NCI-H2081 treated with DMSO at 0.1 percent for 48 hours (cell line): Measurements from ENCODE around the gene AHI1.
"Not testable (repeated sequence)": the region's sequence is repeated elsewhere in the genome, so short reads cannot be mapped to it uniquely, and the experiment has no call there.

Experiments
- DNase-seq: peaks from one replicate; lab custom pipeline; 2025; lab: John Stamatoyannopoulos, UW

The AHI1 gene

GRCh38 chr6:135390458-135390857 is 107.1 kb downstream of the AHI1 start:
- DNase-seq: no peak

GRCh38 chr6:135385299-135385698 is 112.2 kb downstream of the AHI1 start:
- no peak for DNase-seq

GRCh38 chr6:135383766-135384165 is 113.8 kb downstream of the AHI1 start:
- DNase-seq: no peak

- no peak for DNase-seq
Measured at GRCh38 chr6:135383301-135383700, 114.2 kb downstream of the AHI1 start.

- DNase-seq: no peak
Measured at GRCh38 chr6:135382182-135382628, 115.3 kb downstream of the AHI1 start.

- no peak for DNase-seq
Measured at GRCh38 chr6:135380793-135381192, 116.7 kb downstream of the AHI1 start.

- no peak for DNase-seq
Measured at GRCh38 chr6:135379647-135380046, 117.9 kb downstream of the AHI1 start.

- DNase-seq: no peak
Measured at GRCh38 chr6:135372758-135373157, 124.8 kb downstream of the AHI1 start.

- DNase-seq: not testable (repeated sequence)
Measured at GRCh38 chr6:135363622-135364021, 133.9 kb downstream of the AHI1 start.

- DNase-seq: no peak
Measured at GRCh38 chr6:135362124-135362523, 135.4 kb downstream of the AHI1 start.

- no peak for DNase-seq
Measured at GRCh38 chr6:135360222-135360621, 137.3 kb downstream of the AHI1 start.

GRCh38 chr6:135358985-135359384 is 138.6 kb downstream of the AHI1 start:
- DNase-seq: no peak

- no peak for DNase-seq
Measured at GRCh38 chr6:135358251-135358821, 139.2 kb downstream of the AHI1 start.

GRCh38 chr6:135354407-135354806 is 143.1 kb downstream of the AHI1 start:
- no peak for DNase-seq

- DNase-seq: no peak
Measured at GRCh38 chr6:135353113-135353512, 144.4 kb downstream of the AHI1 start.

GRCh38 chr6:135351635-135352034 is 145.9 kb downstream of the AHI1 start:
- no peak for DNase-seq

GRCh38 chr6:135347887-135348286 is 149.7 kb downstream of the AHI1 start:
- no peak for DNase-seq

GRCh38 chr6:135346747-135347146 is 150.8 kb downstream of the AHI1 start:
- DNase-seq: no peak

GRCh38 chr6:135344526-135344925 is 153.0 kb downstream of the AHI1 start:
- no peak for DNase-seq

GRCh38 chr6:135339920-135340319 is 157.6 kb downstream of the AHI1 start:
- DNase-seq: not testable (repeated sequence)

- no peak for DNase-seq
Measured at GRCh38 chr6:135334169-135334568, 163.4 kb downstream of the AHI1 start.

- DNase-seq: no peak
Measured at GRCh38 chr6:135331002-135331401, 166.5 kb downstream of the AHI1 start.

- no peak for DNase-seq
Measured at GRCh38 chr6:135329851-135330803, 167.4 kb downstream of the AHI1 start.
